LHCN-M2 (cell line): ENCODE results near the gene HCN2. TPM values are rescaled to one million over a fixed set of nuclear protein-coding genes. Genes with fewer than 3 reads are reported as not detected.
A peak's percentile ranks its signal among the peaks of the same experiment; 100 is the strongest.
"Not testable (repeated sequence)": the region's sequence is repeated elsewhere in the genome, so short reads cannot be mapped to it uniquely, and the experiment has no call there.

ENCODE experiments used
- DNase-seq: peaks from one replicate; pipeline ENCODE4 v3.0.0-alpha.2; 2012; ENCODE audit warnings: low read depth
- total RNA-seq: library from RNA; depleted of rRNA; stranded (reverse); fragments of >200 nt; gene quantifications from 2 replicates; pipeline ENCODE4 v1.2.3, GENCODE V29; 2014

HCN2 gene
- total RNA-seq, 1 experiment from 2014 or later = 1.9 TPM

- DNase-seq = no peak
These were observed 13.0 kb downstream of the HCN2 start for GRCh38 chr19:602391-603301.

GRCh38 chr19:603302-603639 is 13.6 kb downstream of the HCN2 start:
- DNase-seq = not testable (repeated sequence)

GRCh38 chr19:603779-604178 is 14.1 kb downstream of the HCN2 start:
- not testable (repeated sequence) for DNase-seq

GRCh38 chr19:604355-604754 is 14.7 kb downstream of the HCN2 start:
- DNase-seq = no peak

- not testable (repeated sequence) for DNase-seq
These were observed 15.6 kb downstream of the HCN2 start for GRCh38 chr19:605061-605971.

- no peak for DNase-seq
These were observed 17.8 kb downstream of the HCN2 start for GRCh38 chr19:607301-608154.

- DNase-seq = no peak
These were observed 18.7 kb downstream of the HCN2 start for GRCh38 chr19:608155-609003.

- peak; percentile 58 for DNase-seq
These were observed 19.3 kb downstream of the HCN2 start for GRCh38 chr19:609004-609346.

- peak; percentile 23 for DNase-seq
These were observed 20.6 kb downstream of the HCN2 start for GRCh38 chr19:610071-610800.

- peak; percentile 83 for DNase-seq
These were observed 21.3 kb downstream of the HCN2 start for GRCh38 chr19:610801-611480.

- peak; percentile 98 for DNase-seq
These were observed 21.8 kb downstream of the HCN2 start for GRCh38 chr19:611481-611868.

GRCh38 chr19:612941-613340 is 23.3 kb downstream of the HCN2 start:
- DNase-seq = no peak

- no peak for DNase-seq
These were observed 24.3 kb downstream of the HCN2 start for GRCh38 chr19:613732-614567.

- DNase-seq = no peak
These were observed 25.9 kb downstream of the HCN2 start for GRCh38 chr19:615619-616018.

GRCh38 chr19:616062-616700 is 26.5 kb downstream of the HCN2 start:
- DNase-seq = no peak

GRCh38 chr19:616747-617526 is 27.3 kb downstream of the HCN2 start:
- no peak for DNase-seq
